Uterus (tissue), 4 donors: Measurements from ENCODE around the gene DDX47. TPM values are rescaled to one million over a fixed set of nuclear protein-coding genes. Genes with fewer than 3 reads are reported as not detected.

ENCODE experiments used
- DNase-seq, 2 donors: peaks; one replicate each; pipeline ENCODE4 v3.0.0-alpha.2; 2019 to 2020
- H3K27ac ChIP-seq, 2 donors: fragments of 200-600 bp; sonication (generic); 1 replicate in 1 of 2; 2 replicates in 1 of 2; pipeline ENCODE4 v1.5.1; 2016 to 2018
- H3K27me3 ChIP-seq, 2 donors: fragments of 200-600 bp; sonication (generic); one replicate each; pipeline ENCODE4 v1.5.1; 2018 to 2019; ENCODE audit warnings: control low read depth in 1 of 2
- H3K36me3 ChIP-seq, 2 donors: fragments of 200-600 bp; sonication (generic); one replicate each; pipeline ENCODE4 v1.5.1; 2019; ENCODE audit warnings: control low read depth in 1 of 2
- H3K4me1 ChIP-seq, 2 donors: fragments of 200-600 bp; sonication (generic); one replicate each; pipeline ENCODE4 v1.5.1; 2018 to 2019; ENCODE audit warnings: control low read depth in 1 of 2
- H3K4me3 ChIP-seq, 2 donors: fragments of 200-600 bp; sonication (generic); 1 replicate in 1 of 2; 2 replicates in 1 of 2; pipeline ENCODE4 v1.5.1; 2018 to 2019; ENCODE audit warnings: mild to moderate bottlenecking in 1 of 2
- H3K9me3 ChIP-seq, 2 donors: fragments of 200-600 bp; sonication (generic); one replicate each; pipeline ENCODE4 v1.5.1; 2019; ENCODE audit warnings: control low read depth in 1 of 2
- POLR2A ChIP-seq, 2 donors: fragments of 450-650 bp; IDR thresholded peaks; one replicate each; pipeline ENCODE4 v1.6.1; 2016; ENCODE audit warnings: antibody characterized with exemption in 2 of 2, mild to moderate bottlenecking in 1 of 2, moderate library complexity in 1 of 2
- intact Hi-C: fragments of 100-400 bp; cut with DNase I; formaldehyde crosslinking; loops from one replicate; pipeline ENCODE4 v1.15.1; 2023; ENCODE audit warnings: low total_unique reads
- total RNA-seq, 4 donors: library from RNA; depleted of rRNA in 3 of 4; stranded (reverse); fragments of >200 nt in 3 of 4; gene quantifications; one replicate each; pipeline versions ENCODE4 v1.1.0 to v1.2.4, GENCODE V29; 2014 to 2023
- TF ChIP-seq, protein P1 (sequence below), 4 experiments: fragments of 200-600 bp in 2 of 4; fragments of 450-650 bp in 2 of 4; sonication (generic) in 2 of 4; IDR thresholded peaks; one replicate each; pipeline ENCODE4 v1.5.1; 2016 to 2019; ENCODE audit warnings: antibody characterized with exemption in 4 of 4, mild to moderate bottlenecking in 2 of 4, moderate library complexity in 1 of 4
- donor health status: DM: yes; HTN: yes; CAD: no.

DDX47 gene
- total RNA-seq, 4 donors from 2014 or later, result 42.1 to 105 (median 57.2) TPM

- no peaks in the 10 kb centered on the region for H3K4me1 ChIP-seq
These were observed 36.1 kb upstream of the DDX47 start for GRCh38 chr12:12777092-12777491.

GRCh38 chr12:12779007-12779406, 34.1 kb upstream of the DDX47 start:
- TF ChIP-seq POLR2A (IDR thresholded peaks at IDR 0.05), result no peak
- TF ChIP-seq, protein P1, sequence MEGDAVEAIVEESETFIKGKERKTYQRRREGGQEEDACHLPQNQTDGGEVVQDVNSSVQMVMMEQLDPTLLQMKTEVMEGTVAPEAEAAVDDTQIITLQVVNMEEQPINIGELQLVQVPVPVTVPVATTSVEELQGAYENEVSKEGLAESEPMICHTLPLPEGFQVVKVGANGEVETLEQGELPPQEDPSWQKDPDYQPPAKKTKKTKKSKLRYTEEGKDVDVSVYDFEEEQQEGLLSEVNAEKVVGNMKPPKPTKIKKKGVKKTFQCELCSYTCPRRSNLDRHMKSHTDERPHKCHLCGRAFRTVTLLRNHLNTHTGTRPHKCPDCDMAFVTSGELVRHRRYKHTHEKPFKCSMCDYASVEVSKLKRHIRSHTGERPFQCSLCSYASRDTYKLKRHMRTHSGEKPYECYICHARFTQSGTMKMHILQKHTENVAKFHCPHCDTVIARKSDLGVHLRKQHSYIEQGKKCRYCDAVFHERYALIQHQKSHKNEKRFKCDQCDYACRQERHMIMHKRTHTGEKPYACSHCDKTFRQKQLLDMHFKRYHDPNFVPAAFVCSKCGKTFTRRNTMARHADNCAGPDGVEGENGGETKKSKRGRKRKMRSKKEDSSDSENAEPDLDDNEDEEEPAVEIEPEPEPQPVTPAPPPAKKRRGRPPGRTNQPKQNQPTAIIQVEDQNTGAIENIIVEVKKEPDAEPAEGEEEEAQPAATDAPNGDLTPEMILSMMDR (IDR thresholded peaks at IDR 0.05), result no peak
- Histone ChIP-seq H3K36me3 (no peaks in the 10 kb centered on the region), H3K4me1 (no peaks in the 10 kb centered on the region), H3K9me3 (no peaks in the 10 kb centered on the region), H3K27ac (no peak overlapping the region), H3K27me3 (no peaks in the 10 kb centered on the region), H3K4me3 (no peak overlapping the region)
- no peak for DNase-seq
- intact Hi-C loops, result no loop called here

More at GRCh38 chr12:12777092-12777491, 36.1 kb upstream of the DDX47 start:
- no peaks in the 10 kb centered on the region for H3K36me3 ChIP-seq
- intact Hi-C loops, result no loop called here
- H3K27me3 ChIP-seq, result no peaks in the 10 kb centered on the region
- H3K9me3 ChIP-seq, result no peaks in the 10 kb centered on the region
- TF ChIP-seq POLR2A (IDR thresholded peaks at IDR 0.05), result no peak
- TF ChIP-seq, protein P1 (IDR thresholded peaks at IDR 0.05), result no peak
- no peak overlapping the region for H3K27ac ChIP-seq
- no peak overlapping the region for H3K4me3 ChIP-seq
- DNase-seq, result no peak

DNA sequence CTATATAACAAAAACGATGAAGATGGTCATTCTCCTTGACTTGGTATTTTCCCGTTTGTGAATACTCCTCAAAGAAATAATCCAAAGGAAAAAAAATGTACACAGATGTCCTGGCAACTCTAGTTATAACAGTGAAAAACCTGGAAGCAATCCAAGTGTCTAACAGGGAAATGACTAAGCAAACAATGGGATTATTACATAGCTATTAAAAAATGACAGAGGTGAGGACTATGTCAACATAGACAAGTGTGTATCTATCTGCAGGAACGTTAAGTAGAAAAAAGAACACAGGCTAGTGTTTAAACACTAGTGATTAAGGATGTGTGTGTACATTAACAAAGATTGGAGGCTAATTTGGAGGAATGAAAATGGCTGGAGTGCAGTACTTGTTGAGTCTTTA, 33.6 kb upstream of the DDX47 start:
- no peak overlapping the region for H3K4me3 ChIP-seq
- intact Hi-C loops, result no loop called here
- no peaks in the 10 kb centered on the region for H3K27me3 ChIP-seq
- H3K9me3 ChIP-seq, result no peaks in the 10 kb centered on the region
- TF ChIP-seq POLR2A (IDR thresholded peaks at IDR 0.05), result no peak
- no peaks in the 10 kb centered on the region for H3K4me1 ChIP-seq
- no peak for DNase-seq
- H3K36me3 ChIP-seq, result no peaks in the 10 kb centered on the region
- H3K27ac ChIP-seq, result no peak overlapping the region

- Histone ChIP-seq H3K4me1 (peaks cover 0 to 7% of the 10 kb centered on the region in 2 donors), H3K9me3 (no peaks in the 10 kb centered on the region), H3K4me3 (no peak overlapping the region), H3K27me3 (no peaks in the 10 kb centered on the region), H3K27ac (peak overlapping the region; percentile 96), H3K36me3 (no peaks in the 10 kb centered on the region)
- intact Hi-C loops, result no loop called here
- no peak for DNase-seq
- TF ChIP-seq POLR2A (IDR thresholded peaks at IDR 0.05), result no peak
- TF ChIP-seq, protein P1 (IDR thresholded peaks at IDR 0.05), result no peak
These were observed 29.0 kb upstream of the DDX47 start for GRCh38 chr12:12784116-12784515.

- Histone ChIP-seq H3K27me3 (no peaks in the 10 kb centered on the region), H3K27ac (peak within 1 kb of the TSS; percentile 96), H3K9me3 (no peaks in the 10 kb centered on the region), H3K4me1 (peaks cover 0 to 7% of the 10 kb centered on the region in 2 donors), H3K4me3 (peak within 1 kb of the TSS; percentile 66 to 82), H3K36me3 (no peaks in the 10 kb centered on the region)
- intact Hi-C loops, result loop anchor here (5.0 kb wide), 1 partner anchor 412 kb away; the partner anchor contains the start of gene EMP1
- TF ChIP-seq, protein P1 (IDR thresholded peaks at IDR 0.05), result no peak
- peak; percentile 61 to 79 for TF ChIP-seq POLR2A (IDR thresholded peaks at IDR 0.05)
- peak; percentile 24 to 76 for DNase-seq
These were observed 28.0 kb upstream of the DDX47 start, which contains the start of gene APOLD1 for GRCh38 chr12:12784911-12785814. TSS of gene APOLD1 (plus strand) at chr12:12785659. CDS start at chr12:12785692, 33 bp downstream.
